GM10847 (cell line): Measurements from ENCODE around the gene MKNK1.

Experiments used
- POLR2A ChIP-seq: IDR thresholded peaks from 2 replicates; pipeline ENCODE4 v1.6.1; 2011; ENCODE audit not compliant: insufficient read length; ENCODE audit errors: extremely low read depth

MKNK1 gene

GRCh38 chr1:46611691-46612221 lies 7.7 kb upstream of the MKNK1 start:
- no peak for TF ChIP-seq POLR2A

GRCh38 chr1:46607345-46608130 lies 3.5 kb upstream of the MKNK1 start:
- TF ChIP-seq POLR2A, result no peak

GRCh38 chr1:46606255-46606965 lies 2.3 kb upstream of the MKNK1 start:
- no peak for TF ChIP-seq POLR2A

GRCh38 chr1:46605232-46605631 lies 1.2 kb upstream of the MKNK1 start:
- no peak for TF ChIP-seq POLR2A

GRCh38 chr1:46603481-46603857 lies 599 bp downstream of the MKNK1 start:
- no peak for TF ChIP-seq POLR2A

- no peak for TF ChIP-seq POLR2A
These were observed 2.6 kb downstream of the MKNK1 start for GRCh38 chr1:46601257-46602007.

- TF ChIP-seq POLR2A, result no peak
These were observed 4.8 kb downstream of the MKNK1 start for GRCh38 chr1:46599059-46599970.

- TF ChIP-seq POLR2A, result no peak
These were observed 7.2 kb downstream of the MKNK1 start for GRCh38 chr1:46596846-46597245.

GRCh38 chr1:46596036-46596435 lies 8.0 kb downstream of the MKNK1 start:
- TF ChIP-seq POLR2A, result no peak

GRCh38 chr1:46595127-46595526 lies 8.9 kb downstream of the MKNK1 start:
- no peak for TF ChIP-seq POLR2A

- TF ChIP-seq POLR2A, result no peak
These were observed 10.0 kb downstream of the MKNK1 start for GRCh38 chr1:46594063-46594462.

GRCh38 chr1:46592823-46593222 lies 11.2 kb downstream of the MKNK1 start:
- no peak for TF ChIP-seq POLR2A

GRCh38 chr1:46589529-46589928 lies 14.5 kb downstream of the MKNK1 start:
- TF ChIP-seq POLR2A, result no peak

- TF ChIP-seq POLR2A, result no peak
These were observed 17.0 kb downstream of the MKNK1 start for GRCh38 chr1:46587069-46587468.

GRCh38 chr1:46585312-46585938 lies 18.6 kb downstream of the MKNK1 start:
- no peak for TF ChIP-seq POLR2A

- TF ChIP-seq POLR2A, result no peak
These were observed 20.6 kb downstream of the MKNK1 start for GRCh38 chr1:46583494-46583893.
